ENCODE data around the gene RNF17.

The RNF17 gene

DNA sequence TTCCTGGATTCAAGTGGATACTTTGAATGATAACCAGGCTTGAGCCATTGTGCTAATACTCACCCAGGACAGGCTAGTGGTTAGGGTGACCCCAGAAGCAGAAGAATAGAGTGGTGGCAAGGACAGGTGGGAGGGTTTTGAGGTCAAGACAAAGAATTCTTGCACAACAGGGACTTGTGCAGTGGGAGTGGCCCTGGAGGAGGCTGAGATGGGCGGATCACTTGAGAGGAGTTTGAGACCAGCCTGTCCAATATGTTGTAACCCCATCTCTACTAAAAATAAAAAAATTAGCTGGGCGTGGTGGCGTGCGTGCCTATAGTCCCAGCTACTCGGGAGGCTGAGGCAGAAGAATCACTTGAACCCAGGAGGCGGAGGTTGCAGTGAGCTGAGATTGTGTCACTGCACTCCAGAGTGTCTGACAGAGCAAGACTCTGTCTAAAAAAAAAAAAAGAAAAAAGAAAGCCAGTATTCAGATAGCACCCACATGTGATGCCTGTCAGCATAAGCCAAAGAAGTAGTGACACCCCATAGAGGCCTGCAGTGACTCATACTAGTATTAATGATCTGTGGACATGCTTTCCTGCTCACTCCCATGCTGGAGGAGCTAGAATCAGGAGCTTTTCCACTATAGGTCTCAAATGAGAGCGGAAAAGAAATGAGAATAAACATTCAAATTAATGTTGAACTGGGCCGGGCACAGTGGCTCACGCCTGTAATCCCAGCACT is 78.7 kb downstream of the RNF17 start:
- ChIA-PET CTCF (interaction anchor here (0.6 to 0.8 kb wide), 4 partner anchors 8 to 156 kb away, joined by 3 to 4 read pairs (median 3); no protein-coding TSS in a partner anchor), POLR2A (no interaction called here)

DNA sequence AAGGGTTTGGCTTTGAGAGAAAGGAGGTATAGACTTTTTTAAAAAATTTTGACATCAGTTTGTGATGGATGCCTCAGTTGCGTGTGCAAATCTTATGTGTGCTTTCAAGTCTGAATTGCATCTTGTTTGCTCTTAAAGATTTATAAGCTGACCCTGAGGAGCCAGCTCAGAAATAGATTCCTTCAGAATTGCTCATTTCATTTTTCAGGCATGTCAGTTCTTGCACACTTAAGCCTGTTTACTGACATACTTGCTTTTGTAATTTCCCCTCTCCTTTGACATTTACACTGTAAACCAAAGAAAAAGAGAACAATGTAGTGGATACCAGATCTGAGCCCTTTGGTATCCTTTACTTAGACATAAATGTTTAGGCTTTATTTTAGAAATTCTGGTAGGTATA is 87.6 kb downstream of the RNF17 start:
- POLR2A ChIA-PET: no interaction called here
- no peak overlapping the region for H3K27ac ChIP-seq (ENCODE audit: extremely low read depth, low read depth, low read length)
- TF ChIP-seq FEZF1 (tag by site-specific recombination; IDR thresholded peaks at IDR 0.05): 0 out of 2 replicates have a peak, but pooled peaks have one; percentile 46
- TF ChIP-seq MZF1 (tag by site-specific recombination; IDR thresholded peaks at IDR 0.05; ENCODE audit: borderline replicate concordance): no peak
- TF ChIP-seq ZBTB11 (tag by site-specific recombination; conservative IDR thresholded peaks at IDR 0.05; ENCODE audit: low read depth): no peak
- CTCF ChIA-PET: interaction anchor here (0.7 kb wide), 1 partner anchor 557 kb away, joined by 3 read pairs; no protein-coding TSS in a partner anchor
- H3K4me1 ChIP-seq (ENCODE audit: control insufficient read depth, insufficient read depth, low read length): no peaks in the 10 kb centered on the region
- no peaks in the 10 kb centered on the region for H3K9me3 ChIP-seq (ENCODE audit: control insufficient read depth, insufficient read depth, low read depth, low read length)
- H3K36me3 ChIP-seq (ENCODE audit: control insufficient read depth in 2 of 2, insufficient read depth in 1 of 2, low read length in 2 of 2): no peaks in the 10 kb centered on the region
- H3K4me3 ChIP-seq (ENCODE audit: low read depth, low read length): no peak overlapping the region

More for the DNA sequence above, 78.7 kb downstream of the RNF17 start:
- Histone ChIP-seq H3K27ac (ENCODE audit: extremely low read depth, low read depth, low read length) (no peak overlapping the region), H3K4me3 (ENCODE audit: low read depth, low read length) (no peak overlapping the region), H3K9me3 (ENCODE audit: control insufficient read depth, insufficient read depth, low read depth, low read length) (no peaks in the 10 kb centered on the region), H3K36me3 (ENCODE audit: control insufficient read depth in 2 of 2, insufficient read depth in 1 of 2, low read length in 2 of 2) (no peaks in the 10 kb centered on the region), H3K4me1 (ENCODE audit: control insufficient read depth, insufficient read depth, low read length) (no peaks in the 10 kb centered on the region)
- TF ChIP-seq ZNF610 (tag by site-specific recombination; IDR thresholded peaks at IDR 0.05; ENCODE audit: borderline replicate concordance): no peak
- TF ChIP-seq ZFHX2 (tag by site-specific recombination; conservative IDR thresholded peaks at IDR 0.05): peak; percentile 21; the same call in 1 of the 2 replicates

DNA sequence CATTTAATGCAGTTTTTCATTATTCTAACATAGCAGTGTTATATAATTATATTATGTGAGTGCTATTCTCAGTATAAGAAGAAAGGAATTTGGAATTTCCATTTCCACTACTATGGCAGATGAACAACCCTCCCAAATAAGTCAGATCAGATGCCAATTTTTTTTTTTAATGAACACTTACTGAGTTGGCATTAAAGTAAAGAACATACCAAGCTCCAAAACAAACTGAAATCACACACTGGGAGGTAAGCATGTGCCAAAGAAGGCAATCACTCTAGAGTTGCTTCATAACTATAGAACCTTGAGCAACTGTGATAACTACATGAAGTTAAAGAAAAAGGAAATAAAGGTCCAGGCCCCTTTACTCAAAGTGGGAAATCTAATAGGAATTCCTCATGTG is 90.3 kb downstream of the RNF17 start:
- POLR2A ChIA-PET: no interaction called here
- Histone ChIP-seq H3K9me3 (ENCODE audit: control insufficient read depth, insufficient read depth, low read depth, low read length) (no peaks in the 10 kb centered on the region), H3K27ac (ENCODE audit: extremely low read depth, low read depth, low read length) (no peak overlapping the region), H3K4me3 (ENCODE audit: low read depth, low read length) (no peak overlapping the region), H3K4me1 (ENCODE audit: control insufficient read depth, insufficient read depth, low read length) (no peaks in the 10 kb centered on the region), H3K36me3 (ENCODE audit: control insufficient read depth in 2 of 2, insufficient read depth in 1 of 2, low read length in 2 of 2) (no peaks in the 10 kb centered on the region)
- CTCF ChIA-PET: no interaction called here
- TF ChIP-seq ZFHX2 (tag by site-specific recombination; conservative IDR thresholded peaks at IDR 0.05): no peak
- TF ChIP-seq ZNF302 (tag by site-specific recombination; IDR thresholded peaks at IDR 0.05; ENCODE audit: low read depth): no peak
- no peak for TF ChIP-seq ZNF157 (tag by site-specific recombination; IDR thresholded peaks at IDR 0.05)
- TF ChIP-seq ZNF621 (tag by site-specific recombination; IDR thresholded peaks at IDR 0.05): no peak
- TF ChIP-seq ZNF747 (tag by site-specific recombination; IDR thresholded peaks at IDR 0.05): no peak
- no peak for TF ChIP-seq ZNF133 (tag by site-specific recombination; IDR thresholded peaks at IDR 0.05)
- no peak for TF ChIP-seq ZNF623 (tag by site-specific recombination; IDR thresholded peaks at IDR 0.05)
- TF ChIP-seq, protein P1, sequence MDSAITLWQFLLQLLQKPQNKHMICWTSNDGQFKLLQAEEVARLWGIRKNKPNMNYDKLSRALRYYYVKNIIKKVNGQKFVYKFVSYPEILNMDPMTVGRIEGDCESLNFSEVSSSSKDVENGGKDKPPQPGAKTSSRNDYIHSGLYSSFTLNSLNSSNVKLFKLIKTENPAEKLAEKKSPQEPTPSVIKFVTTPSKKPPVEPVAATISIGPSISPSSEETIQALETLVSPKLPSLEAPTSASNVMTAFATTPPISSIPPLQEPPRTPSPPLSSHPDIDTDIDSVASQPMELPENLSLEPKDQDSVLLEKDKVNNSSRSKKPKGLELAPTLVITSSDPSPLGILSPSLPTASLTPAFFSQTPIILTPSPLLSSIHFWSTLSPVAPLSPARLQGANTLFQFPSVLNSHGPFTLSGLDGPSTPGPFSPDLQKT (IDR thresholded peaks at IDR 0.05; ENCODE audit: borderline replicate concordance, low read depth, low read length): no peak
- no peak for TF ChIP-seq ZNF488 (tag by site-specific recombination; IDR thresholded peaks at IDR 0.05)
- no peak for TF ChIP-seq REST (tag by site-specific recombination; IDR thresholded peaks at IDR 0.05)
- no peak for TF ChIP-seq ZBTB7A (tag by site-specific recombination; IDR thresholded peaks at IDR 0.05; ENCODE audit: low read depth)
- no peak for TF ChIP-seq ZNF354C (tag by site-specific recombination; IDR thresholded peaks at IDR 0.05; ENCODE audit: borderline replicate concordance, low read depth)
- TF ChIP-seq ZNF664 (tag by site-specific recombination; IDR thresholded peaks at IDR 0.05): no peak
- TF ChIP-seq ZNF292 (tag by site-specific recombination; IDR thresholded peaks at IDR 0.05; ENCODE audit: borderline replicate concordance, low read depth): no peak
- TF ChIP-seq, protein P2, sequence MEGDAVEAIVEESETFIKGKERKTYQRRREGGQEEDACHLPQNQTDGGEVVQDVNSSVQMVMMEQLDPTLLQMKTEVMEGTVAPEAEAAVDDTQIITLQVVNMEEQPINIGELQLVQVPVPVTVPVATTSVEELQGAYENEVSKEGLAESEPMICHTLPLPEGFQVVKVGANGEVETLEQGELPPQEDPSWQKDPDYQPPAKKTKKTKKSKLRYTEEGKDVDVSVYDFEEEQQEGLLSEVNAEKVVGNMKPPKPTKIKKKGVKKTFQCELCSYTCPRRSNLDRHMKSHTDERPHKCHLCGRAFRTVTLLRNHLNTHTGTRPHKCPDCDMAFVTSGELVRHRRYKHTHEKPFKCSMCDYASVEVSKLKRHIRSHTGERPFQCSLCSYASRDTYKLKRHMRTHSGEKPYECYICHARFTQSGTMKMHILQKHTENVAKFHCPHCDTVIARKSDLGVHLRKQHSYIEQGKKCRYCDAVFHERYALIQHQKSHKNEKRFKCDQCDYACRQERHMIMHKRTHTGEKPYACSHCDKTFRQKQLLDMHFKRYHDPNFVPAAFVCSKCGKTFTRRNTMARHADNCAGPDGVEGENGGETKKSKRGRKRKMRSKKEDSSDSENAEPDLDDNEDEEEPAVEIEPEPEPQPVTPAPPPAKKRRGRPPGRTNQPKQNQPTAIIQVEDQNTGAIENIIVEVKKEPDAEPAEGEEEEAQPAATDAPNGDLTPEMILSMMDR (tag by site-specific recombination; IDR thresholded peaks at IDR 0.05): no peak
